ENCODE results near the gene CRTC1. TPM values are rescaled to one million over a fixed set of nuclear protein-coding genes. Genes with fewer than 3 reads are reported as not detected.
A peak's percentile ranks its signal among the peaks of the same experiment; 100 is the strongest.

CRTC1 gene, protein sequence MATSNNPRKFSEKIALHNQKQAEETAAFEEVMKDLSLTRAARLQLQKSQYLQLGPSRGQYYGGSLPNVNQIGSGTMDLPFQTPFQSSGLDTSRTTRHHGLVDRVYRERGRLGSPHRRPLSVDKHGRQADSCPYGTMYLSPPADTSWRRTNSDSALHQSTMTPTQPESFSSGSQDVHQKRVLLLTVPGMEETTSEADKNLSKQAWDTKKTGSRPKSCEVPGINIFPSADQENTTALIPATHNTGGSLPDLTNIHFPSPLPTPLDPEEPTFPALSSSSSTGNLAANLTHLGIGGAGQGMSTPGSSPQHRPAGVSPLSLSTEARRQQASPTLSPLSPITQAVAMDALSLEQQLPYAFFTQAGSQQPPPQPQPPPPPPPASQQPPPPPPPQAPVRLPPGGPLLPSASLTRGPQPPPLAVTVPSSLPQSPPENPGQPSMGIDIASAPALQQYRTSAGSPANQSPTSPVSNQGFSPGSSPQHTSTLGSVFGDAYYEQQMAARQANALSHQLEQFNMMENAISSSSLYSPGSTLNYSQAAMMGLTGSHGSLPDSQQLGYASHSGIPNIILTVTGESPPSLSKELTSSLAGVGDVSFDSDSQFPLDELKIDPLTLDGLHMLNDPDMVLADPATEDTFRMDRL
- 2.8 and 3.0 TPM in 2 replicates for total RNA-seq (2014; rRNA removed; shearing (Covaris generic))
- 4.3 and 4.5 TPM in 2 replicates for polyA plus RNA-seq (2015; cell fraction: cytosol; rRNA removed)
- polyA plus RNA-seq (2015; cell fraction: nucleus; rRNA removed), result 7.8 and 11.8 TPM in 2 replicates

- peak; percentile 67 for DNase-seq (ENCODE audit: low read depth)
These were observed at the start of gene CRTC1 for GRCh38 chr19:18683109-18683957. Gene CRTC1 (plus strand): TSS chr19:18683680. CDS start chr19:18683703, 23 bp downstream.

- no peak for DNase-seq (ENCODE audit: low read depth)
These were observed 48.7 kb upstream of the CRTC1 start for GRCh38 chr19:18634612-18635297.

DNA sequence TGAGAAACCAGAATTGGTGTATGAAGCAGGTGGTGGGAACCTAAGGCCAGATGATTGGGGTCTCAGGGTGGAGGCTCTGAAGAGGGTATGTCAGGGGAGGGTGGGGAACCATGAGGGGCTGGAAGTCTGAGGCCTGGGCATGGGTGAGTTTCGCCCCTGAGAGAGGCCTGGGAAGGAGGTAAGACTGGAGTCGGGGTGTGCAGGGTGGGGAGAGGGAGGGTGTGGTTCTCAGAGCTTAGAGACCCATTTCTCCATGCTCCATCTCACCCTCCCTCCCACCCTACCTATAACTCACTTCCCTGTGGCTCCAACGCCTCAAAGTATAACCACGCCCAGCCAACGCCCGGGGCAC is 47.7 kb upstream of the CRTC1 start:
- DNase-seq (ENCODE audit: low read depth), result no peak

DNA sequence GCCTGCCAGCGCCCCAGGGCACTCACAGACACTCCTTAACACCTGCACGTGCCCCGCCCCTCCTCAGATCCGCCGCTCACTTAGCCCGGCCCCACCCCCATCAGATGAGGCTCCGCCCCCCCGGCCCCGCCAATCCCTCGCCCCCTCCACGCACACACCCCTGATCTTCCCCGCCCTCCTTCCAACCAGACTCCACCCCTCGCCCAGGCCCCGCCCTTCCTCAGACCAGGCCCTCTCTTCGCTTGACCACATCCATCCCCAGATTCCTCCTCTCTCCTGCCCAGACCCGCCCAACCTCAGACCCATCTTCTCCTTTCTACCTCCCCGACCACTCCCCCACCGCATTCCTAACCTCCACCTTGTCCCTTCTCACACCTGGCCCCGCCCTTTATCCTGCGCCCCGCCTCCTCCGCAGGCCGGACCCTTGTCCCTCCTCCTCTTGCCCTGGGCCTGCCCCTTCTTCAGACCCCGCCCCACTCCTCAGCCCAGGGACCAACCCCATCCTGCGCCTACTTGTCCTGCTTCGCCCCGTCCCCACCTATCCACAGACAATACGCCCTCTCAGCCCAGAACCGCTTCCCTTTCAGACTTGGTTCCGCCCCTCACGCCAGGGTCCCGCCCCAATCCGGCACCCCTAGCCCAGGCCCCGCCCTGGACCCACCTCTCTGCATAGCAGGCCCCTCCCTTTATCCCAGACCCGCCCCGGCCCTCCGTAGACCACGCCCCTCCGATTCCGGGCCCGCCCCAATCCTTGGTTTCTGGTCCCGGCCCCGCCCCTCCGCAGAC is 47.1 kb upstream of the CRTC1 start:
- DNase-seq (ENCODE audit: low read depth), result peak; percentile 92

DNA sequence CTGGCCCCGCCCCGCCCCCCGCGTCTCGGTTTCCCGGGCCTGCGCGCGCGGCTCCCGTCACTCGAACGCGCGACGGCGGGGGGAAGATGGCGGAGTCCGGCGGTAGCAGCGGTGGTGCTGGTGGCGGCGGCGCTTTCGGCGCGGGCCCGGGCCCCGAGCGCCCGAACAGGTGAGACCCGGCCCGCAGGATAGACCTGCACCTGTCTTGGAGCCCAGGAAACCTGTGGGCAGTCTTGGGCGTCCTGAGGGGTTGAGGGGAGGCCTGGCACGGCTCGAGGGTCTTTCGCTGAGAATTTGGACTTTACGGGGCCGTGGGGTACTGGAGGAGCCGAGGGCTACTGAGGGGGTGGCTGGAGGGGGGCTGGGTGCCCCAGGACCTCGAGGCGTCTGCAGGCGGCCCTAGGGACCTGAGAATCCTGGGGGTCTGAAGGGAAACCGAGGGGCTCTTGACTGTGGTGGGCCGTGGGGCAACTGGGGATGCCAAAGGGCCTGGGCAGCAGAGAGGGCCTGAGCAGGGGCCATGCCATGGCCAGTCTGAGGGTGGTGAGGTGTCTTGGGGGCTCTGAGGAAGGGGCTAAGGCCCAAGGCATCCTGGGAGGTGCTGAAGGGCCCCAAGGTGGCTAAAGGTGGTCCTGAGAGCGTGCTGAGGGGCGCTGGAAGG is 46.4 kb upstream of the CRTC1 start, which contains the start of gene KLHL26:
Gene KLHL26 (plus strand): TSS at position 60 of the 661 bp plus-strand sequence. CDS start 27 bp downstream, at position 87.
- no peak for DNase-seq (ENCODE audit: low read depth)

DNA sequence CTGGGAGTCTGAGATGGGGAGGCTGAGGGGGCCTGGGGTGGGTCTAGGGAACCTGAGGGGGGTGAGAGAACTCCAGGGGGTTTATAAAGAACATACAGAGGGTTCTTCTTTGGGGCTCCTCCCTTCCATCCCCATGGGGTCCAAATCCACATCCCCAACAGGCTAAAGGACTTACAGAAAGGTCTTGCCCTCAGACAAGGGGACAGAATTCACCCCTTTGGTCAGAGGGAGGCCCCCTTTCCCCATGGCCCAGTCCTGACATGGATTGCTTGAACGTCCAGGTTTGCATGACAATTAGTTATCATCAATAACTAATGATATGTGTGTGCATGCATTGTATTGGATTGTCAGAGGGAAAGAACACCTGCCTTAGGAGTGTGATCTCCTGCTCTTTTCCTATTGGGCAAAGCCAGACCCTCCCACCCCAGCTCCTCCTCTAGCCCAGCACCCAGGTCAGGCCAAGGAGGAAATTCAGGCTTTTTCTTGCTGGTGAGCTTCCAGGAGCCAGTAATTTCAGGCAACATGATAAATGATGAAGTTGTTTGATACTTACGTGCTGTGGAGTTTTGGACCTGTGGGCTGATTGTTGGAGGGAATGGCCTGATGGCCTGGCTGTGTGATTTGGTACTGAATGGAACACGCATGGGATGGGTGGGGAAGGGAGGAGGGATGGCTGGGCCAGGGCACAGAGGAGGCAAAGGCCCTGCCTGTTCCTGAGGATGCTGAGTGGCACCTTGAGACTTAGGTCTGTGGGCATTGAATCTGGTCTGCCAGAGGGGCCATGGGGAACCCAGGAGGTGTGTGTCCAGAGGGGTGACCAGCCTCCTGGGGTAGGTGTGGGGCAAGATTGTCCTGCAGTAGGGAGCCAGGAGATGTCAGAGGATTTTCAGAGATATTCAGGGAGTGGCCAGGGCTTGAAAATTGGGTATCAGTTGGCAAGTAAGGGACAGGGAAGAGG is 45.5 kb upstream of the CRTC1 start:
- DNase-seq (ENCODE audit: low read depth), result no peak

DNA sequence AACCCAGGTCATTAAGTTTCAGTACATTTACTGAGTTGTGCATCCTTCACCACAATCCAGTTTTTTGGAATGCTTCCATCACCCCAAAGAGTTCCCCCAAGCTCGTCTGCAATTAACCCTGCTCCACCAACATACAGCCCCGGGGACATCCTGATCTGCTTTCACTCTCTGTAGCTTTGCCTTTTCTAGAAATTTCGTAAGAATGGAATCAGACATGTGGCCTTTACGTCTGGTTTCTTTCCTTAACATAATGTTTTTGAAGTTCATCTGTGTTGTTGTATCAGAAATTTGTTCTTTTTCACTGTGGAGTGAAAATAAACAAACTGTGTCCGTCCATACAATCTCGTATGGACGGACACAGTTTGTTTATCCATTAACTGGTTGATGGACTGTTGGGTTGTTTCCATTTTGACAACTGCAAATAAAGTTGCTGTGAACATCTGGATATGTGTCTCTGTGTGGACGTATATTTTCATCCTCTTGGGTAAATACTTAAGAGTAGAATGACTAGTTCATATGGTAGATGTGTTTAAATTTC is 43.7 kb upstream of the CRTC1 start:
- no peak for DNase-seq (ENCODE audit: low read depth)

GRCh38 chr19:18644196-18645034 is 39.1 kb upstream of the CRTC1 start:
- no peak for DNase-seq (ENCODE audit: low read depth)

GRCh38 chr19:18645035-18645511 is 38.4 kb upstream of the CRTC1 start:
- no peak for DNase-seq (ENCODE audit: low read depth)

GRCh38 chr19:18646535-18647370 is 36.7 kb upstream of the CRTC1 start:
- no peak for DNase-seq (ENCODE audit: low read depth)

DNA sequence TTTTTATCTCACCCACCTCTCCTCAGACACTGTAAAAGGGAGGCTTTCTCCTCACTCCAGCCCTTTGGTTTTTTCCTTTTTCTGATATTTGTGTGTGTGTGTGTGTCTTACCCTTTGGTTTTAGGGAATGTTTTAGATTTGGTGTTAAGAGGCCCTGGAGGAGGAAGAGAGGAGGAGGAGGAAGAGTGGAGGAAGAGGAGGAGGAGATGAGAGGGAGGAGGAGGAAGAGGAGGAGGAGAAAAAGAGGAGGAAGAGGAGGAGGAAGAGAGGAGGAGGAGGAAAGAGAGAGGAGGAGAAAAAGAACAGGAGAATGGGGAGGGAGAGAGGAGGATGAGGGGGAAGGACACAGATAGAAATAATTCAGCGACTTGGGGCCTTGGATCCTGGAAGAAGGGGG is 36.1 kb upstream of the CRTC1 start:
- no peak for DNase-seq (ENCODE audit: low read depth)

DNA sequence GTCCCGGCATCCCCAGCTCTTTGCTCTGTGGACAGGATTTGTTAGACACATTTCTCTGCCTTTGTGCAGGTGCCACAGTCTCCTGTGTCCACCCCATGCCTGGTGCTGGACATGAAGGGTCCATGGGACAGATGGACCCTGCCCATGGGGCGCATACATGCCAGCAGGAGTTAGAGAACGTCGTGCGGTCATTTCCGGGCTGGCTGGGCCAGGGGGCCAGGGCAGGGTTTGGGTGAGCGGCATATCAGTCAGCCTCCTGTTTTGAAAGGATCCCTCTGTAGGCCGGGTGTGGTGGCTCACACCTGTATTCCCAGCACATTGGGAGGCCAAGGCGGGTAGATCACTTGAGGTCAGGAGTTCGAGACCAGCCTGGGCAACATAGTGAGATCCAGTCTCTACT is 35.7 kb upstream of the CRTC1 start:
- no peak for DNase-seq (ENCODE audit: low read depth)

DNA sequence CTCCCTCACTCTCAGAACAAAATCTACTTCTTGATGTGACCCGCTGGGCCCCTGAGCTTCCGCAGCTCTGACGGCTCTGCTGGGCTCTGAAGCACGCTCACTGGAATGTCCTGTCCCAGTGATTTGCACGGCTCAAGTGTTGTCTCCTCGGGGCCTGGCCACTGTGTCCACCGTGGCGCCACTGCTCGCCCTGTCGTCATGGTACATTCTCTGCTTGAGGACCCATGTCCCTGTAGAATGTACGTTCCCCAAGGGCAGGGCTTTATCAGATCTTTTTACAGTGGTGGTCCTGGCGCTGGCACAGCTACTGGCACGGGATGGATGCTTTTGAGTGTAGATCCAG is 34.5 kb upstream of the CRTC1 start:
- no peak for DNase-seq (ENCODE audit: low read depth)

GRCh38 chr19:18649371-18650020 is 34.0 kb upstream of the CRTC1 start:
- no peak for DNase-seq (ENCODE audit: low read depth)

DNA sequence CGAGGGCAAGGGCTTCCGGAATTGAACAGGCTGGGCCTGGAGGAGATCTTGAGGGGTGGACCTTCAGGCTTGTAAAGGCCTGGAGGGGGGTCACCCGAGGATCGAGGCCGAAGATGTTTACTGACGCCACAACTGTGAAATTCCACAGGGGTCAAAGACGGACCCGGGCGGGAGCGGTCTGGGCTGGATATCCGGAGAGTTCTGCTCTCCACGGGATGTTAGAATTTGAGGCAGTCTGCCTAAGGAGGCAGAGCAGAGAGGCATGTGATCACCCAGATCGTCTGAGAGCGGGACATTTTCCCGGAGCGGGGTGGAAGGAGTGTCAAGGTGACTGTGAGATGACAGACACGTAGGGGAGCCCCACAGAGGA is 33.5 kb upstream of the CRTC1 start:
- no peak for DNase-seq (ENCODE audit: low read depth)

- no peak for DNase-seq (ENCODE audit: low read depth)
These were observed 32.9 kb upstream of the CRTC1 start for GRCh38 chr19:18650468-18651041.
